Measurements from ENCODE around the gene PDZRN3. TPM values are rescaled to one million over a fixed set of nuclear protein-coding genes. Genes with fewer than 3 reads are reported as not detected.

PDZRN3 gene
- total and polyA plus RNA-seq, 3 donors from 2014 or later = 15.8 to 30.8 (median 23.1) TPM

DNA sequence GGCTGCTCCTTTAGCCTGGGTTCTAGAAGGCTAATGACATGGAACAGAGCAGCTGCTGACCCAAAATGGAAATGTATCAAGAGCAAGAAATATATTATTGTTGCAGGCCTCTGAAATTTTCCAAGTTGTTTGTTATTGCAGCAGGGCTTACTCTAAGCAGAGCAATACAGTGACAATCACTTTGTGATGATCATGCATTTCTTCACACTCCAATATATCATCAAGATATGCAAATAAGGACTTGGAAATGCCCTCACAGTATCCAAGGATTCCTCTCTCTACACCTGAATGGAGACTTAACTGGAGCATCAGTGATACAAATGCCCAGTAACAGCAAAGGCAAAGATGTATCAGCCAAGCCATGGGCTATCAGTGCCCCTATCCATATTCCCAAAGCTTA lies 89.6 kb downstream of the PDZRN3 start:
- TF ChIP-seq, protein P1, sequence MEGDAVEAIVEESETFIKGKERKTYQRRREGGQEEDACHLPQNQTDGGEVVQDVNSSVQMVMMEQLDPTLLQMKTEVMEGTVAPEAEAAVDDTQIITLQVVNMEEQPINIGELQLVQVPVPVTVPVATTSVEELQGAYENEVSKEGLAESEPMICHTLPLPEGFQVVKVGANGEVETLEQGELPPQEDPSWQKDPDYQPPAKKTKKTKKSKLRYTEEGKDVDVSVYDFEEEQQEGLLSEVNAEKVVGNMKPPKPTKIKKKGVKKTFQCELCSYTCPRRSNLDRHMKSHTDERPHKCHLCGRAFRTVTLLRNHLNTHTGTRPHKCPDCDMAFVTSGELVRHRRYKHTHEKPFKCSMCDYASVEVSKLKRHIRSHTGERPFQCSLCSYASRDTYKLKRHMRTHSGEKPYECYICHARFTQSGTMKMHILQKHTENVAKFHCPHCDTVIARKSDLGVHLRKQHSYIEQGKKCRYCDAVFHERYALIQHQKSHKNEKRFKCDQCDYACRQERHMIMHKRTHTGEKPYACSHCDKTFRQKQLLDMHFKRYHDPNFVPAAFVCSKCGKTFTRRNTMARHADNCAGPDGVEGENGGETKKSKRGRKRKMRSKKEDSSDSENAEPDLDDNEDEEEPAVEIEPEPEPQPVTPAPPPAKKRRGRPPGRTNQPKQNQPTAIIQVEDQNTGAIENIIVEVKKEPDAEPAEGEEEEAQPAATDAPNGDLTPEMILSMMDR (IDR thresholded peaks at IDR 0.05) = no peak
- no peak for TF ChIP-seq POLR2A (IDR thresholded peaks at IDR 0.05)
- peaks cover 12% of the 10 kb centered on the region for H3K4me1 ChIP-seq
- no peaks in the 10 kb centered on the region for H3K27me3 ChIP-seq
- H3K36me3 ChIP-seq (ENCODE audit: low read depth, missing control alignments) = no peaks in the 10 kb centered on the region
- no peak overlapping the region for H3K27ac ChIP-seq
- no peak for DNase-seq
- no peak overlapping the region for H3K4me3 ChIP-seq
- intact Hi-C loops (cut with DNase I; ENCODE audit: low total_unique reads) = no loop called here
- H3K9me3 ChIP-seq = no peaks in the 10 kb centered on the region

DNA sequence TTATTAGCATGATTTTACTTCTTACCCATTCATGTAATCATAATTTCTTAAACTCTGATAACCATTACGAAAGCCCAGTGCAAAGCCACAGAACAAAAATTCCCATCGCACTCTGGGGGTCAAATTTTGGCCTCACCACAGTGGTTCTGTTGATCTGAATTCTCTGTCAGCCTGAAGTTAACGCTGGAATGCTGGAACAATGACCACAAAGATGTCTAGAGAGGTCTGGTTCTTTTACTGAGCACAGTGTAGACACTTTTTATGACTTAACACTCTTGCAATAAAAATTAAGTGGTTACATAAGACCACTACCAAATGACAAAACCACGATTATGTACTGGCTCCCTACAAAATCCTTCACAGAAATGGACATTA lies 94.7 kb downstream of the PDZRN3 start:
- H3K4me3 ChIP-seq = no peak overlapping the region
- H3K4me1 ChIP-seq = no peaks in the 10 kb centered on the region
- H3K9me3 ChIP-seq = no peaks in the 10 kb centered on the region
- no peak for DNase-seq
- H3K27ac ChIP-seq = no peak overlapping the region
- WGBS, 2 donors = 69 to 73% methylated on average over 4 of the region's 4 CpGs
- TF ChIP-seq, protein P1 (IDR thresholded peaks at IDR 0.05) = no peak
- no peak for TF ChIP-seq POLR2A (IDR thresholded peaks at IDR 0.05)
- no peaks in the 10 kb centered on the region for H3K27me3 ChIP-seq
- intact Hi-C loops (cut with DNase I; ENCODE audit: low total_unique reads) = no loop called here
- no peaks in the 10 kb centered on the region for H3K36me3 ChIP-seq (ENCODE audit: low read depth, missing control alignments)

DNA sequence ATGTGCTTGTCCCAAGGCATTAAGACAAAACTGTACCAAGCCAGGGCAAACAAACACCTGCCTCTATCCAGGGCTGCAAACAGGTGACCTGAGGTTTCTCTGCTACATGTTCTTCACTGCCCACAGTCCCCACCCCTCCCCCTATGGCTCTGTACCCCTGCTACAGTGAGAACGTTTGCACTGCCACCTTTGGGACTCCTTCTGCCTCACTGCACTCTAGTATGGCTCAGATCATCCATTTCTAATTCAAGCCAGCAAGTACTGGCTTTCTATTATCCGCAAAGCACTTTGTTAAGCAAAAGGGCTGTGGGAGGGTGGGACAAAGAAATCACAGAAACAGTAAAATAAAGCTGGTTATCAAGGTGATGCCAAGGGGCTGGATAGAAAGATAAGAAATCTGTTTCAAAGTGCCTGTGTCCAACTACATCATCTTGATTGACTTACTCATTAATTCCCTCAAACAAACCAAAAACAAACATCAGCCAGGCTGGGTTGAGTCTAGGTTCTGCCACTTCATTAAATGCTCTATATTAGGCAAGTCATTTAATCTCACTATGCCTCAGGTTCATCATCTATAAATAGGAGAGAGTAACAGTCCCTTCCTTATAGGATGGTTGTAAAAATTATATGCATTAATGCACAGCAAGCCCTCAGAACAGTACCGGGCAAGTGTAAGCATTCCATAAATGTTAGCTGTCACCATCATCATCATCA lies 95.3 kb downstream of the PDZRN3 start:
- 74 to 79% methylated on average over 3 of the region's 3 CpGs for WGBS, 2 donors
- intact Hi-C loops (cut with DNase I; ENCODE audit: low total_unique reads) = no loop called here
- no peaks in the 10 kb centered on the region for H3K9me3 ChIP-seq
- H3K27ac ChIP-seq = no peak overlapping the region
- DNase-seq = no peak
- H3K4me1 ChIP-seq = no peaks in the 10 kb centered on the region
- no peaks in the 10 kb centered on the region for H3K27me3 ChIP-seq
- H3K4me3 ChIP-seq = no peak overlapping the region
- no peak for TF ChIP-seq POLR2A (IDR thresholded peaks at IDR 0.05)
- TF ChIP-seq, protein P1 (IDR thresholded peaks at IDR 0.05) = no peak
- H3K36me3 ChIP-seq (ENCODE audit: low read depth, missing control alignments) = no peaks in the 10 kb centered on the region

DNA sequence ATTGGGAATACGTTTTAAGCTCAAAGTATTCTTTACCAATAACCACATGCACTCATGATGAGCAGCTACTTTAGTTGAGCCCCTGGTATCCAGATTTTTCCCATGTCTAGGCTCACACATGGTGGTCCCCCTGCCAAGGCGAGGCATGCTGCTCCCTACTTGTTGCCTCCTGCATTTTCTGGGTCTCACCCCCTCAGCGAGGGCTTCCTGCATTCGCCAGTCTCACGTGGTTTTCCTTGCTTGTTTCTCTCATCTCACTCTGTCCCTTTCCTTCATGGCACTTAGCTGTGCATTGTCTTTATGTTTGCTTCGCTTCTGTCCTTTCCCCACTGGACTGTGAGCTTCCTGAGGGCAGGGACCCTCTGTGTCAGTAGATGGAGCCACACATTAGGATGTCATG lies 99.2 kb downstream of the PDZRN3 start:
- H3K4me3 ChIP-seq = no peak overlapping the region
- no peak overlapping the region for H3K27ac ChIP-seq
- no peak for TF ChIP-seq POLR2A (IDR thresholded peaks at IDR 0.05)
- TF ChIP-seq, protein P1 (IDR thresholded peaks at IDR 0.05) = no peak

DNA sequence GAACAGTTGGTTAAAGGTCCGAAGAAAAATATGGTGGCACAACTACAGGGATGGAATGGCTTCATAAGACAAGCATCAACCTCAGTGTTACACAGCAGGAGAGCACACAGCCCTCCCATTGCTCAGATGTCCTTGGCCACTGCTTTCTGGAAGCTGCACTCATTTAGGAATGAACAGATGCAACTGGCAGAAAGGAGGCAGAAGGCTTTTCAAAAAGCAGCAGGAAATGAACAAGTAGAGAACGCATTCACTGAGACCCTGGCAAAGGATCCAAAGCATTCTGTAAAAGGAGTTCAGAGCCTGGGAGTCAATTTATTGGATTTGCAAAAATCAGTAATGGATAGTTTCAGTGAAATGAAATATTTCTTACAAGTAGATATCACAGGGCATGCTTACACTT lies 101.1 kb downstream of the PDZRN3 start:
- WGBS, 2 donors = 63 to 70% methylated on average over 2 of the region's 2 CpGs
- intact Hi-C loops (cut with DNase I; ENCODE audit: low total_unique reads) = no loop called here
- no peak for DNase-seq
- Histone ChIP-seq H3K36me3 (ENCODE audit: low read depth, missing control alignments) (no peaks in the 10 kb centered on the region), H3K27ac (no peak overlapping the region), H3K27me3 (no peaks in the 10 kb centered on the region), H3K4me1 (peaks cover 4% of the 10 kb centered on the region), H3K9me3 (no peaks in the 10 kb centered on the region), H3K4me3 (no peak overlapping the region)
- no peak for TF ChIP-seq POLR2A (IDR thresholded peaks at IDR 0.05)

More for the DNA sequence above, 99.2 kb downstream of the PDZRN3 start:
- Histone ChIP-seq H3K27me3 (no peaks in the 10 kb centered on the region), H3K4me1 (peaks cover 4% of the 10 kb centered on the region), H3K9me3 (no peaks in the 10 kb centered on the region), H3K36me3 (ENCODE audit: low read depth, missing control alignments) (no peaks in the 10 kb centered on the region)
- intact Hi-C loops (cut with DNase I; ENCODE audit: low total_unique reads) = no loop called here
- no peak for DNase-seq
- 82 to 94% methylated on average over 6 of the region's 6 CpGs for WGBS, 2 donors
